Suprapubic skin (tissue), 4 donors: Measurements from ENCODE around the gene TCP11L1. TPM values are rescaled to one million over a fixed set of nuclear protein-coding genes. Genes with fewer than 3 reads are reported as not detected.
"Not testable (repeated sequence)": the region's sequence is repeated elsewhere in the genome, so short reads cannot be mapped to it uniquely, and the experiment has no call there.

Experiments
- DNase-seq, 2 donors: peaks; one replicate each; pipeline ENCODE4 v3.0.0-alpha.2; 2019; ENCODE audit warnings: low spot score in 2 of 2
- H3K27ac ChIP-seq: fragments of 200-600 bp; sonication (generic); one replicate; pipeline ENCODE4 v1.5.1; 2019
- H3K27me3 ChIP-seq: fragments of 200-600 bp; sonication (generic); one replicate; pipeline ENCODE4 v1.5.1; 2019
- H3K36me3 ChIP-seq: fragments of 200-600 bp; sonication (generic); one replicate; pipeline ENCODE4 v1.5.1; 2019
- H3K4me1 ChIP-seq: fragments of 200-600 bp; sonication (generic); one replicate; pipeline ENCODE4 v1.5.1; 2019
- H3K4me3 ChIP-seq: fragments of 200-600 bp; sonication (generic); one replicate; pipeline ENCODE4 v1.5.1; 2019; ENCODE audit warnings: mild to moderate bottlenecking
- H3K9me3 ChIP-seq: fragments of 200-600 bp; sonication (generic); one replicate; pipeline ENCODE4 v1.5.1; 2019
- CTCF ChIP-seq, 2 donors: fragments of 200-600 bp in 1 of 2; fragments of 450-650 bp in 1 of 2; sonication (generic) in 1 of 2; IDR thresholded peaks; one replicate each; pipeline ENCODE4 v1.5.1; 2016 to 2019; ENCODE audit warnings: antibody characterized with exemption in 2 of 2, mild to moderate bottlenecking in 1 of 2, moderate library complexity in 1 of 2
- EP300 ChIP-seq: sonication (generic); formaldehyde crosslinking; IDR thresholded peaks from one replicate; pipeline ENCODE4 v1.6.1; 2017; ENCODE audit warnings: antibody characterized with exemption
- POLR2A ChIP-seq, 2 donors: fragments of 450-650 bp; IDR thresholded peaks; one replicate each; pipeline ENCODE4 v1.6.1; 2017; ENCODE audit warnings: antibody characterized with exemption in 2 of 2, mild to moderate bottlenecking in 2 of 2, moderate library complexity in 2 of 2
- POLR2AphosphoS5 ChIP-seq, 3 donors: sonication (generic); formaldehyde crosslinking; IDR thresholded peaks; one replicate each; pipeline ENCODE4 v1.6.1; 2017; ENCODE audit warnings: antibody characterized with exemption in 3 of 3
- whole genome bisulfite sequencing: methylation state at CpG from one replicate; pipeline ENCODE4 v1.1.5; 2018; 5-methylcytosine and 5-hydroxymethylcytosine counted together
- total RNA-seq, 4 donors: library from RNA; depleted of rRNA; stranded (reverse); fragments of >200 nt; gene quantifications; one replicate each; pipeline ENCODE4 v1.1.0, GENCODE V29; 2016

Gene TCP11L1
- total RNA-seq, 4 donors from 2014 or later = 34.8 to 65.6 (median 42.9) TPM

GRCh38 chr11:33021501-33021900 lies 17.9 kb upstream of the TCP11L1 start:
- no peak for DNase-seq
- TF ChIP-seq POLR2AphosphoS5 (IDR thresholded peaks at IDR 0.05) = no peak
- no peak for TF ChIP-seq POLR2A (IDR thresholded peaks at IDR 0.05)
- no peak for TF ChIP-seq EP300
- no peak for TF ChIP-seq CTCF (IDR thresholded peaks at IDR 0.05)
- Histone ChIP-seq H3K4me1 (peaks cover 9% of the 10 kb centered on the region), H3K27me3 (no peaks in the 10 kb centered on the region), H3K9me3 (no peaks in the 10 kb centered on the region), H3K27ac (no peak overlapping the region), H3K4me3 (no peak overlapping the region), H3K36me3 (no peaks in the 10 kb centered on the region)
- 63% methylated on average over 1 of the region's 1 CpG for WGBS

DNA sequence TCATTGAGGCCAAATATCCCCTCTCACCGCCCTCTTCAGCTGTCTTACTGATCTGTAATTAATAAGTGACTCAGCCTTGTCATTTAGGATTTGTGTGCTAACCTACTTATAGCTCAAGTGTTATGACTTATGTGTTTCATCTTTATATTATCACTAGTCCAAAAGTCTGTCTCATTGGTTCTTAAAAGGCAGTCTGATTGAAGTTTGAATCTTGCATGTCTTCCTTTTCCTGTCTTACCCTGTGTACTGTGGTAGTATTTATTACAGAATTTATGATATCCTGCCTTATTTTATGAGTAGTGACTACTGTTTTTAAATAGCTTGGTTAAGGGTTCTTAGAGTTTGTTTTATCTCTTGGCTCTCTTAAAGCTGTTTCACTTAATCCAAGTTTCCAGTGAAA lies 17.4 kb upstream of the TCP11L1 start:
- Histone ChIP-seq H3K36me3 (no peaks in the 10 kb centered on the region), H3K4me3 (no peak overlapping the region), H3K27ac (no peak overlapping the region), H3K9me3 (no peaks in the 10 kb centered on the region), H3K27me3 (no peaks in the 10 kb centered on the region), H3K4me1 (peaks cover 4% of the 10 kb centered on the region)
- 73% methylated on average over 1 of the region's 1 CpG for WGBS
- TF ChIP-seq CTCF (IDR thresholded peaks at IDR 0.05) = no peak
- TF ChIP-seq POLR2AphosphoS5 (IDR thresholded peaks at IDR 0.05) = no peak
- no peak for TF ChIP-seq POLR2A (IDR thresholded peaks at IDR 0.05)
- TF ChIP-seq EP300 = no peak
- no peak for DNase-seq

DNA sequence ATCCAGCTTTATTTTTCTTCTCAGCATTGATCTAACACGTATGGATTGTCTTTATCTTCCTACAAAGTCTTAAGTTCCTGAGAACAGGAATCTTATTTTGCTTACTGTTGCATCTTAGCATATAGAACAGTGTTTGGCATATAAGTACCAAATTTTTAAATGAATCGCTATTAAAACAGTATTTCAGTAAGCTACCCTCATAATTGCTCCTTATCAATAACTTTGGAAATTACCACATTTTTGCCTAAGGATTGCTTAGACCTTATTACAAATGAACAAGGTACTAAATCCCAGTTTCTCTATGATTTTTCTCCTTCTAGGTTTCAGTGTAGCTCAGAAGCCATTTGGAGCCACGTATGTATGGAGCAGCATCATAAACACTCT lies 14.0 kb upstream of the TCP11L1 start:
- Histone ChIP-seq H3K9me3 (no peaks in the 10 kb centered on the region), H3K4me3 (no peak overlapping the region), H3K4me1 (no peaks in the 10 kb centered on the region), H3K36me3 (no peaks in the 10 kb centered on the region), H3K27ac (no peak overlapping the region), H3K27me3 (no peaks in the 10 kb centered on the region)
- no peak for DNase-seq
- TF ChIP-seq CTCF (IDR thresholded peaks at IDR 0.05) = no peak
- no peak for TF ChIP-seq EP300
- no peak for TF ChIP-seq POLR2A (IDR thresholded peaks at IDR 0.05)
- TF ChIP-seq POLR2AphosphoS5 (IDR thresholded peaks at IDR 0.05) = no peak
- 93% methylated on average over 3 of the region's 3 CpGs for WGBS

- Histone ChIP-seq H3K4me3 (no peak overlapping the region), H3K27me3 (no peaks in the 10 kb centered on the region), H3K9me3 (no peaks in the 10 kb centered on the region), H3K4me1 (no peaks in the 10 kb centered on the region), H3K36me3 (no peaks in the 10 kb centered on the region), H3K27ac (no peak overlapping the region)
- no peak for DNase-seq
- WGBS = 85% methylated on average over 2 of the region's 2 CpGs
- TF ChIP-seq POLR2AphosphoS5 (IDR thresholded peaks at IDR 0.05) = no peak
Observed at GRCh38 chr11:33027233-33027632, 12.1 kb upstream of the TCP11L1 start.

DNA sequence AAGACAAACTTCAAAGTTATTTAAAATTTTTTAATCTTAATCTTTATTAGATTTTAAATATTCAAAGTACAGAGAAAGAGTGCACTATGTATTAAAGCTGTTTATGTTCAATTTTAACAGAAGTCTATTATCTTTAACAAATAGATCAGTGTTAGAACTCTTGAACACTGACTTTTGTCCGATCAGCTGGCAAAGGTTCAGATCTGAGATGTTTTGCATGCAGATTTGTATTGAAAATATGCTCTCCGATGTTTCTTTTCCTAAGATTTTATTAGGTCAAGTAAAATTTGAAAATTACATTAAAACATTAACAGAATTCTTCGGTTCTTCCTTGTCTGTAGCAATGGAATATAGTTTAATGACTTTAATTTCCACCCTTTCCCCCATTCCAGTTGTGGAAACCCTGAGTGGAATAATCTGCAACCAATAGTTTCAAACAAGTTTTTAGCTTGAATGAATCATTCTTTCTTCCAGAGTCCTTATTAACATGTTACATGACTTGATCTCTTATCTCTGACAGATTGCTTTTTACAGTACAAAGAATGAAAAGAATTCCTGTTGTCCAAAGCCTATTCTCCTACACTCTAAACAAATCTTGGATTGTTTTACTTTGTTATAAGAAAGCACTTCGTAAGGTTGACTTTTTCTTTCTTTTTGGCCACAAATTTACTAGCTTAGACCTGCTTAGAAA lies 11.4 kb upstream of the TCP11L1 start:
- H3K4me3 ChIP-seq = no peak overlapping the region
- 61% methylated on average over 4 of the region's 4 CpGs for WGBS
- no peak for TF ChIP-seq EP300
- TF ChIP-seq POLR2AphosphoS5 (IDR thresholded peaks at IDR 0.05) = no peak

GRCh38 chr11:33028537-33028914 lies 10.8 kb upstream of the TCP11L1 start:
- Histone ChIP-seq H3K4me3 (no peak overlapping the region), H3K36me3 (no peaks in the 10 kb centered on the region), H3K4me1 (no peaks in the 10 kb centered on the region), H3K27me3 (no peaks in the 10 kb centered on the region), H3K27ac (no peak overlapping the region), H3K9me3 (no peaks in the 10 kb centered on the region)
- WGBS = 84% methylated on average over 2 of the region's 2 CpGs
- TF ChIP-seq EP300 = no peak
- TF ChIP-seq POLR2AphosphoS5 (IDR thresholded peaks at IDR 0.05) = no peak
- TF ChIP-seq CTCF (IDR thresholded peaks at IDR 0.05) = no peak
- TF ChIP-seq POLR2A (IDR thresholded peaks at IDR 0.05) = no peak
- DNase-seq = no peak

More for the DNA sequence above, 11.4 kb upstream of the TCP11L1 start:
- H3K27ac ChIP-seq = no peak overlapping the region
- no peaks in the 10 kb centered on the region for H3K9me3 ChIP-seq
- DNase-seq = no peak
- no peaks in the 10 kb centered on the region for H3K36me3 ChIP-seq
- H3K4me1 ChIP-seq = no peaks in the 10 kb centered on the region
- H3K27me3 ChIP-seq = no peaks in the 10 kb centered on the region

GRCh38 chr11:33029218-33029617 lies 10.2 kb upstream of the TCP11L1 start:
- H3K27ac ChIP-seq, H3K4me1 ChIP-seq, H3K36me3 ChIP-seq, H3K27me3 ChIP-seq, DNase-seq, H3K4me3 ChIP-seq, H3K9me3 ChIP-seq: not testable (repeated sequence)
- WGBS = 90% methylated on average over 6 of the region's 6 CpGs
